ENCODE results near the gene ATP8A1. TPM values are rescaled to one million over a fixed set of nuclear protein-coding genes. Genes with fewer than 3 reads are reported as not detected.

The ATP8A1 gene
- total RNA-seq, 2 donors from 2014 or later = 37.4 to 70.9 TPM

DNA sequence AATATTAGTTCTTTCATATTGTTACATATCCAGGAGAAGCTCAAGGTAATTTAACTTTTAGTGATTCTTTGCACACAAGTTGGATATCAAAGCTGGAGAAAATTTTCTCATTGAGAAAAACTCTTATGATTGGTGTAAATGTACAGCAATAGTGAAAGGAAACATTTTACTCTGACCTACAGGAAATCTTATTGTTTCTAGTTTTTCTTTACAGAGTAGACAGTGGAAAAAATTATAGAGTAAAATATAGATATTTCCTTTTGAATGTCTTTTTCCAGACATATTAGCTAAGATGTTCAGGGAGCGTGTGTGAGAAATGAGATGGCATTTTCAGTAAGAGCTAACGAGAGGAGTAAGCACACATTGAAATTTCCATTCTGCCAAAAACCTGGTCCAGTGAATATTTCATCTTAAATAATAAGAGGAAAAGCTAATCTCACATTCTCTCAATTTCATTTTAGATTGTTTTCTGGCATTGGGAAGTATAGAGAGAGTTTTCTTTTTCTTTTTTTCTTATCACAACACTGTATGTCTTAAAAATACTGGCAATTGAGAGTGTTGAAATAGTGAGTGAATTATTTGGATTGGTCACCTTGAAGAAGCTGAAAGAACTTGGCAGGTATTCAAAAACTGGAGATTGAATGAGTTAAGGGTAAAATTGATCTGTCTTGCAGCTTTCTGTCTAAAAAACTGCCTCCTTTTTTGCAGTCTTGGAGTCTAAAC is 15.6 kb upstream of the ATP8A1 start:
- Histone ChIP-seq H3K9me3 (no peaks in the 10 kb centered on the region), H3K36me3 (replicated peaks in 1 of 2; ENCODE audit: insufficient read depth in 1 of 2, low read depth in 2 of 2) (no peaks in the 10 kb centered on the region), H3K27me3 (no peaks in the 10 kb centered on the region), H3K4me1 (peaks cover 3% of the 10 kb centered on the region), H3K27ac (no peak overlapping the region), H3K4me3 (no peak overlapping the region)
- DNase-seq (no peak), ATAC-seq (no peak)
- 50 to 52% methylated on average over 2 of the region's 2 CpGs for WGBS, 2 donors
- intact Hi-C loops (cut with DNase I) = no loop called here
- TF ChIP-seq POLR2A (IDR thresholded peaks at IDR 0.05) = no peak
- TF ChIP-seq, protein P1, sequence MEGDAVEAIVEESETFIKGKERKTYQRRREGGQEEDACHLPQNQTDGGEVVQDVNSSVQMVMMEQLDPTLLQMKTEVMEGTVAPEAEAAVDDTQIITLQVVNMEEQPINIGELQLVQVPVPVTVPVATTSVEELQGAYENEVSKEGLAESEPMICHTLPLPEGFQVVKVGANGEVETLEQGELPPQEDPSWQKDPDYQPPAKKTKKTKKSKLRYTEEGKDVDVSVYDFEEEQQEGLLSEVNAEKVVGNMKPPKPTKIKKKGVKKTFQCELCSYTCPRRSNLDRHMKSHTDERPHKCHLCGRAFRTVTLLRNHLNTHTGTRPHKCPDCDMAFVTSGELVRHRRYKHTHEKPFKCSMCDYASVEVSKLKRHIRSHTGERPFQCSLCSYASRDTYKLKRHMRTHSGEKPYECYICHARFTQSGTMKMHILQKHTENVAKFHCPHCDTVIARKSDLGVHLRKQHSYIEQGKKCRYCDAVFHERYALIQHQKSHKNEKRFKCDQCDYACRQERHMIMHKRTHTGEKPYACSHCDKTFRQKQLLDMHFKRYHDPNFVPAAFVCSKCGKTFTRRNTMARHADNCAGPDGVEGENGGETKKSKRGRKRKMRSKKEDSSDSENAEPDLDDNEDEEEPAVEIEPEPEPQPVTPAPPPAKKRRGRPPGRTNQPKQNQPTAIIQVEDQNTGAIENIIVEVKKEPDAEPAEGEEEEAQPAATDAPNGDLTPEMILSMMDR (IDR thresholded peaks at IDR 0.05) = no peak

DNA sequence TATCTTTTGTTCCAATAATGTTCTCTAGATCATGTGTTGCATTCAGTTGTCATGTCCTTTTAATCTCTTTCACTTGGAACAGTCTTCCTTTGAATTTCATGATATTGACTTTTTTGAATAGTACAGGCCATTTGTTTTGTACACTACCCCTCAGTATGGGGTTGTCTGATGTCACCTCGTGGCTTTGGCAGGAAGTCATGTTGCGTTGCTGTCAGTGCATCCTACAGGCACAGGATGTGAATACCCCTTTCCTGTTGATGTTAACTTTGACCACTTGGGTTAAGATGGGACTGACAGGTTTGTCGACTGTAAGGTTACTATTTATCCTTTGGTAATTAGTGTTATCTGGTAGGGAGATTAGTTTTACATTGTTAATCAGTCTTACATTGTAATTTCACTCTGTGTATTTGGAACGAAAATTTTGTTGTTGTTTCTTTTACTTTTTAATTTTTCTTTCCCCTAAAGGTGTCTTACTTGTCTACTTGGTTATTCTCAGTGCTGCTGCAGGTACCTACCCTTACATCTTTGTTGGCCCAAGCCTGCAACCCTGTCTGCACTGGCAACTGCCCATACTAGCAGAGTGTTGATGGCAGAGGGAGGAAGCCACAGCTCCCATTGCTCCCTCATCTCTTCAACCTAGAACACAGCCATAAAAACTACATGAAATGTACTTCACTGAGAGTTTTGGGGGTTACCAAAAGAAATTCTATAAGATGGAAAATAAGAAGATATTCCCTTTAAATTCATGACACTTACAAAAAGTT is 14.7 kb upstream of the ATP8A1 start:
- 53 to 58% methylated on average over 4 of the region's 4 CpGs for WGBS, 2 donors
- Histone ChIP-seq H3K27me3 (no peaks in the 10 kb centered on the region), H3K9me3 (no peaks in the 10 kb centered on the region), H3K27ac (no peak overlapping the region), H3K4me3 (no peak overlapping the region), H3K4me1 (peaks cover 3% of the 10 kb centered on the region), H3K36me3 (replicated peaks in 1 of 2; ENCODE audit: insufficient read depth in 1 of 2, low read depth in 2 of 2) (no peaks in the 10 kb centered on the region)
- intact Hi-C loops (cut with DNase I) = no loop called here
- TF ChIP-seq, protein P1 (IDR thresholded peaks at IDR 0.05) = no peak
- TF ChIP-seq POLR2A (IDR thresholded peaks at IDR 0.05) = no peak
- ATAC-seq (no peak), DNase-seq (peak in 1 of 4 donors; percentile 3)

DNA sequence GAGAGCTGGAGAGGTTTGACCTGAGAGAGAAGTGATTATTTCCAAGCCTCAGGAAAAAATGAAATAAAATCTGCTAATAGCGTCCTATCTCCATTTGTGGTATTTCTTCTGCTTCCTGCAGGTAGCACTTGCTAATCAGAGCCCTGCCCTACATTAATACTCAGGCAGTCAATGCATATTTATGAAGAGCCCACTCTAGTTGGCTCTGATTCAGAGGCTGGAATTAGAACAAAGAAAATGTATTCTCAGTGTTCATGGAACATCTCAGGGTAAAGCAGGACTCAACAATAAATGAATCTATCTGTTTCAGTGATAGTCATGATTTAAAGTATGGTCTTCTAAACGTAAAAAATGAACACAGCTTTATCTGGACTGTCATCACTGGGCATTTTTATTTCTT is 1.4 kb upstream of the ATP8A1 start:
- peaks cover 37% of the 10 kb centered on the region for H3K4me1 ChIP-seq
- 35 to 40% methylated on average over 2 of the region's 2 CpGs for WGBS, 2 donors
- peak overlapping the region in 1 of 4 donors; percentile 93 for H3K27ac ChIP-seq
- H3K27me3 ChIP-seq = no peaks in the 10 kb centered on the region
- no peak for TF ChIP-seq POLR2A (IDR thresholded peaks at IDR 0.05)
- TF ChIP-seq, protein P1 (IDR thresholded peaks at IDR 0.05) = no peak
- H3K36me3 ChIP-seq (replicated peaks in 1 of 2; ENCODE audit: insufficient read depth in 1 of 2, low read depth in 2 of 2) = no peaks in the 10 kb centered on the region
- intact Hi-C loops (cut with DNase I) = no loop called here
- no peak for ATAC-seq
- no peaks in the 10 kb centered on the region for H3K9me3 ChIP-seq
- no peak for DNase-seq
- no peak overlapping the region for H3K4me3 ChIP-seq

DNA sequence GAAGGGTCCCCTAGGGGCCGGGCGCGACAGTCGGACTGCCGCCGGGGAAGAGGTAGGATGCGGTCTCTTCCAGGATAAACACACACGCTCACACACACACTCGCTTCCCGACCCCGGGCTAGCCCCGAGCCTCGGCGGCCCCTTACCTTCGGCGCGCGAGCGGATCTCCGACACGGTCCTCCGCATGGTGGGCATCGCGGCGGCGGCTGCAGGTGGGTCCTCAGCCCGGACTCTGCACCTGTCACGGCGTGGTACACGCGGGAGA is 294 bp downstream of the ATP8A1 start:
- DNase-seq = no peak
- WGBS, 2 donors = 1% methylated on average over 30 of the region's 31 CpGs; no CpG with 5 or more reads in 1 of the 2 donors
- Histone ChIP-seq H3K27ac (peak overlapping the region; percentile 77 to 94 (median 92)), H3K4me1 (peaks cover 46% of the 10 kb centered on the region), H3K4me3 (peak overlapping the region; percentile 65 to 86), H3K9me3 (no peaks in the 10 kb centered on the region), H3K36me3 (replicated peaks in 1 of 2; ENCODE audit: insufficient read depth in 1 of 2, low read depth in 2 of 2) (no peaks in the 10 kb centered on the region), H3K27me3 (no peaks in the 10 kb centered on the region)
- intact Hi-C loops (cut with DNase I) = no loop called here
- ATAC-seq = no peak
- TF ChIP-seq, protein P1 (IDR thresholded peaks at IDR 0.05) = no peak
- TF ChIP-seq POLR2A (IDR thresholded peaks at IDR 0.05) = no peak

All from body of pancreas (tissue), 4 donors.